GM10248 (cell line): ENCODE measurements around the gene CHCHD2.
"Not testable (repeated sequence)": the region's sequence is repeated elsewhere in the genome, so short reads cannot be mapped to it uniquely, and the experiment has no call there.

Experiments used
- CTCF ChIA-PET: fragments of 300-600 bp; sonication (Branson Sonifier 250); formaldehyde crosslinking; extraction: SDS; loops from one replicate; lab custom pipeline; 2021; ENCODE audit warnings: antibody characterized with exemption; lab: Yijun Ruan, JAX
- POLR2A ChIA-PET: fragments of 350-650 bp; sonication (Branson Sonifier 250); formaldehyde crosslinking; extraction: SDS; loops from one replicate; lab custom pipeline; 2020; ENCODE audit warnings: antibody characterized with exemption; lab: Yijun Ruan, JAX
- DNase-seq: peaks from one replicate; pipeline ENCODE4 v3.0.0; 2012; ENCODE audit errors: extremely low spot score
- CTCF ChIP-seq: IDR thresholded peaks from 2 replicates; pipeline ENCODE4 v1.5.1; 2012; ENCODE audit warnings: mild to moderate bottlenecking, low read depth; ENCODE audit errors: extremely low read depth, missing control alignments, control extremely low read depth

The CHCHD2 gene

GRCh38 chr7:56097700-56098099 lies 8.6 kb downstream of the CHCHD2 start:
- POLR2A ChIA-PET: interaction anchor here (1.0 kb wide), 1 partner anchor 9 kb away, joined by 3 read pairs; the partner anchor contains the start of gene CHCHD2
- no peak for TF ChIP-seq CTCF
- CTCF ChIA-PET: interaction anchor here (1.9 kb wide), 1 partner anchor 23 kb away, joined by 5 read pairs; no protein-coding TSS in a partner anchor
- no peak for DNase-seq

- POLR2A ChIA-PET: interaction anchor here (1.1 to 1.3 kb wide), 2 partner anchors 13 to 42 kb away, joined by 4 read pairs; partner anchors contain the start of genes CCT6A and PSPH
- no peak for TF ChIP-seq CTCF
- CTCF ChIA-PET: interaction anchor here (1.2 to 1.4 kb wide), 2 partner anchors 10 to 18 kb away, joined by 3 to 5 read pairs; no protein-coding TSS in a partner anchor
- no peak for DNase-seq
Observed at GRCh38 chr7:56092789-56093531, 13.3 kb downstream of the CHCHD2 start, which contains the start of gene PHKG1. PHKG1 (minus strand) TSS chr7:56092952; CDS start chr7:56088941, 4,011 bp downstream.

- ChIA-PET CTCF (interaction anchor here (1.3 to 1.5 kb wide), 3 partner anchors 9 to 34 kb away, joined by 3 to 7 read pairs (median 3); no protein-coding TSS in a partner anchor), POLR2A (interaction anchor here (1.1 to 1.3 kb wide), 2 partner anchors 13 to 41 kb away, joined by 4 read pairs; partner anchors contain the start of genes CCT6A and PSPH)
- DNase-seq: not testable (repeated sequence)
Observed at GRCh38 chr7:56092388-56092787, 13.9 kb downstream of the CHCHD2 start.

GRCh38 chr7:56091591-56091990 lies 14.7 kb downstream of the CHCHD2 start:
- CTCF ChIA-PET: interaction anchor here (1.3 to 1.5 kb wide), 4 partner anchors 8 to 34 kb away, joined by 3 to 7 read pairs (median 3); no protein-coding TSS in a partner anchor
- DNase-seq: no peak
- POLR2A ChIA-PET: interaction anchor here (0.6 to 0.7 kb wide), 2 partner anchors 8 to 70 kb away, joined by 3 to 5 read pairs; no protein-coding TSS in a partner anchor
- TF ChIP-seq CTCF: no peak

GRCh38 chr7:56087445-56087844 lies 18.8 kb downstream of the CHCHD2 start:
- ChIA-PET POLR2A (no interaction called here), CTCF (interaction anchor here (1.1 to 1.2 kb wide), 3 partner anchors 13 to 21 kb away, joined by 3 to 10 read pairs (median 3); no protein-coding TSS in a partner anchor)
- DNase-seq: no peak
- no peak for TF ChIP-seq CTCF

- TF ChIP-seq CTCF: no peak
- ChIA-PET CTCF (interaction anchor here (0.9 to 1.2 kb wide), 3 partner anchors 12 to 21 kb away, joined by 3 read pairs; no protein-coding TSS in a partner anchor), POLR2A (no interaction called here)
- no peak for DNase-seq
Observed at GRCh38 chr7:56086761-56087160, 19.5 kb downstream of the CHCHD2 start.
